ENCODE measurements around the gene MYH7B. TPM values are rescaled to one million over a fixed set of nuclear protein-coding genes. Genes with fewer than 3 reads are reported as not detected.

MYH7B gene
- total and polyA plus RNA-seq, 2 experiments from 2014 or later, result 0.10 to 1.1 TPM

DNA sequence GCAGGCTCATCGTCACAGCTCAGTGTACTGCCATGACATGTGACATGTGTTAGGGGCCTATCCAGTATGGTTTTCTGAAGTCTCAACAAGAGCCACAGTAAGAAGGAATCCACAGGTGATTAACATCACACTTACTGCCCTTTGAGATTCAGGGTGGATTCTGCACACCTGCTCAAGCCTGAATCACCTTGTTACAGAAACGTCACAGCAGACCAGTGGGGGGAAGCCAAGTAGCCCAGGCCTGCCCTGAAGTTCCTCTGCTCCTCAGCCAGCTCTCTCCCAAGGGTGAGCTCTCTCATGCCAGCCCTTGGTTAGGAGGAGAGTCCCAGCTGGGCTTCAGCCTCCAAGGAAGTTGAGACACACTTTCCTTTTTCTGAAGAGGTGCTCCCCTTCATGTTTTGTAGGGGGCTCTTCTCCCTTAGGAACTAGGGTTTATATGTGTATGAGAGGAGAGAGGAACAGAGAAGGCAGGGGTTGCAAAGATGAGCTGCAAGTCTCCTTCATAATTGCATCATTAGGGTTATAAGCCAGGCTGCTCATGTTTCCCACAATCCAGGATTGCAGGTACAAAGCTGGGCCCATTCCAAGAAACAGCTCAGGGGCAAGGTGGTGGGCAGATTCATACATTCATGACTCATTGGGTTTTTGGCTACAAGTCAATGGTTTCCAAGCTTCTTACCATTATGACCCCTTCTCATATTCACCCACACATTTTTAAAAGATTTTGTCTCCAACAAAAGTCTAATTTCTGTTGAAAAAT is 11.7 kb upstream of the MYH7B start:
- no peak for DNase-seq (ENCODE audit: low spot score)
- H3K9me3 Mint-ChIP-seq, result no peaks in the 10 kb centered on the region
- Histone ChIP-seq H4K20me1 (replicated peaks; ENCODE audit: insufficient read depth) (0 out of 2 replicates have a peak, but pooled peaks cover 4% of the 10 kb centered on the region), H3K9me2 (ENCODE audit: insufficient read depth) (no peaks in the 10 kb centered on the region), H3K4me1 (ENCODE audit: insufficient read depth) (no peaks in the 10 kb centered on the region), H3F3A (replicated peaks; ENCODE audit: low read depth) (no peaks in the 10 kb centered on the region), H3K4me3 (no peak overlapping the region), H3K36me3 (ENCODE audit: insufficient read depth) (peaks cover 4% of the 10 kb centered on the region; the same call in 1 of the 2 replicates), H2AFZ (no peak overlapping the region), H3K4me2 (no peak overlapping the region), H3K79me2 (replicated peaks; ENCODE audit: insufficient read depth) (no peaks in the 10 kb centered on the region), H3K27me3 (ENCODE audit: insufficient read depth) (no peaks in the 10 kb centered on the region), H3K27ac (ENCODE audit: low read depth) (no peak overlapping the region)
- H3K27me3 Mint-ChIP-seq (ENCODE audit: insufficient read depth, low read depth, poor library complexity), result peaks cover 3% of the 10 kb centered on the region
- no peak overlapping the region for H3K27ac Mint-ChIP-seq
- peaks cover 26% of the 10 kb centered on the region; the same call in 2 of the 3 replicates for H3K36me3 Mint-ChIP-seq (ENCODE audit: low read depth)
- H3K4me3 Mint-ChIP-seq, result no peak overlapping the region
- no peaks in the 10 kb centered on the region for H3K4me1 Mint-ChIP-seq
- no peak for TF ChIP-seq NANOG (IDR thresholded peaks at IDR 0.05; ENCODE audit: borderline replicate concordance)
- ATAC-seq, result no peak

GRCh38 chr20:34945315-34946077 is 10.2 kb upstream of the MYH7B start:
- H3K27me3 ChIP-seq (ENCODE audit: insufficient read depth), result no peaks in the 10 kb centered on the region
- Mint-ChIP-seq H3K4me1 (no peaks in the 10 kb centered on the region), H3K4me3 (no peak overlapping the region), H3K36me3 (ENCODE audit: low read depth) (peaks cover 23% of the 10 kb centered on the region; the same call in 1 of the 3 replicates), H3K27me3 (ENCODE audit: insufficient read depth, low read depth, poor library complexity) (peaks cover 3% of the 10 kb centered on the region), H3K27ac (no peak overlapping the region), H3K9me3 (no peaks in the 10 kb centered on the region)
- TF ChIP-seq ZNF114 (CRISPR knock-in tag; IDR thresholded peaks at IDR 0.05), result no peak
- no peak overlapping the region for H3K4me3 ChIP-seq
- ATAC-seq (no peak), DNase-seq (ENCODE audit: low spot score) (no peak)
- H2AFZ ChIP-seq, result no peak overlapping the region
- H3F3A ChIP-seq (replicated peaks; ENCODE audit: low read depth), result 0 out of 2 replicates have a peak, but pooled peaks cover 3% of the 10 kb centered on the region
- no peak overlapping the region for H3K4me2 ChIP-seq
- H3K79me2 ChIP-seq (replicated peaks; ENCODE audit: insufficient read depth), result no peaks in the 10 kb centered on the region
- no peaks in the 10 kb centered on the region for H3K9me2 ChIP-seq (ENCODE audit: insufficient read depth)
- H3K36me3 ChIP-seq (ENCODE audit: insufficient read depth), result peaks cover 6% of the 10 kb centered on the region; the same call in 1 of the 2 replicates
- H3K4me1 ChIP-seq (ENCODE audit: insufficient read depth), result no peaks in the 10 kb centered on the region
- H3K27ac ChIP-seq (ENCODE audit: low read depth), result no peak overlapping the region
- peaks cover 4% of the 10 kb centered on the region; the same call in 1 of the 2 replicates for H4K20me1 ChIP-seq (replicated peaks; ENCODE audit: insufficient read depth)

- ATAC-seq (no peak), DNase-seq (ENCODE audit: low spot score) (no peak)
- Mint-ChIP-seq H3K4me3 (no peak overlapping the region), H3K27me3 (ENCODE audit: insufficient read depth, low read depth, poor library complexity) (peaks cover 6% of the 10 kb centered on the region), H3K27ac (no peak overlapping the region), H3K4me1 (peaks cover 2% of the 10 kb centered on the region; the same call in 2 of the 3 replicates), H3K36me3 (ENCODE audit: low read depth) (0 out of 3 replicates have a peak, but pooled peaks cover 20% of the 10 kb centered on the region), H3K9me3 (no peaks in the 10 kb centered on the region)
- Histone ChIP-seq H3K36me3 (ENCODE audit: insufficient read depth) (peaks cover 5% of the 10 kb centered on the region; the same call in 1 of the 2 replicates), H3K27me3 (ENCODE audit: insufficient read depth) (no peaks in the 10 kb centered on the region), H3K4me1 (ENCODE audit: insufficient read depth) (no peaks in the 10 kb centered on the region), H3K4me2 (no peak overlapping the region), H2AFZ (no peak overlapping the region), H3K4me3 (no peak overlapping the region), H3K27ac (ENCODE audit: low read depth) (no peak overlapping the region), H3F3A (replicated peaks; ENCODE audit: low read depth) (0 out of 2 replicates have a peak, but pooled peaks cover 3% of the 10 kb centered on the region), H4K20me1 (replicated peaks; ENCODE audit: insufficient read depth) (peaks cover 4% of the 10 kb centered on the region; the same call in 1 of the 2 replicates), H3K79me2 (replicated peaks; ENCODE audit: insufficient read depth) (no peaks in the 10 kb centered on the region), H3K9me2 (ENCODE audit: insufficient read depth) (no peaks in the 10 kb centered on the region)
- TF ChIP-seq JUNB (IDR thresholded peaks at IDR 0.05; ENCODE audit: unreplicated experiment) (no peak), POLR2AphosphoS5 (IDR thresholded peaks at IDR 0.05; ENCODE audit: low read depth) (no peak), ZNF331 (CRISPR knock-in tag; IDR thresholded peaks at IDR 0.05; ENCODE audit: low read depth) (no peak), NANOG (IDR thresholded peaks at IDR 0.05; ENCODE audit: borderline replicate concordance) (no peak), CREB1 (CRISPR knock-in tag; IDR thresholded peaks at IDR 0.05; ENCODE audit: low read depth) (no peak), ZNF114 (CRISPR knock-in tag; IDR thresholded peaks at IDR 0.05) (no peak), STAT1 (IDR thresholded peaks at IDR 0.05; ENCODE audit: unreplicated experiment) (no peak), EZH2 (IDR thresholded peaks at IDR 0.05; ENCODE audit: low read depth, unreplicated experiment) (no peak)
- TF ChIP-seq, protein P1, sequence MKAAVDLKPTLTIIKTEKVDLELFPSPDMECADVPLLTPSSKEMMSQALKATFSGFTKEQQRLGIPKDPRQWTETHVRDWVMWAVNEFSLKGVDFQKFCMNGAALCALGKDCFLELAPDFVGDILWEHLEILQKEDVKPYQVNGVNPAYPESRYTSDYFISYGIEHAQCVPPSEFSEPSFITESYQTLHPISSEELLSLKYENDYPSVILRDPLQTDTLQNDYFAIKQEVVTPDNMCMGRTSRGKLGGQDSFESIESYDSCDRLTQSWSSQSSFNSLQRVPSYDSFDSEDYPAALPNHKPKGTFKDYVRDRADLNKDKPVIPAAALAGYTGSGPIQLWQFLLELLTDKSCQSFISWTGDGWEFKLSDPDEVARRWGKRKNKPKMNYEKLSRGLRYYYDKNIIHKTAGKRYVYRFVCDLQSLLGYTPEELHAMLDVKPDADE (IDR thresholded peaks at IDR 0.05), result no peak
- TF ChIP-seq, protein P2, sequence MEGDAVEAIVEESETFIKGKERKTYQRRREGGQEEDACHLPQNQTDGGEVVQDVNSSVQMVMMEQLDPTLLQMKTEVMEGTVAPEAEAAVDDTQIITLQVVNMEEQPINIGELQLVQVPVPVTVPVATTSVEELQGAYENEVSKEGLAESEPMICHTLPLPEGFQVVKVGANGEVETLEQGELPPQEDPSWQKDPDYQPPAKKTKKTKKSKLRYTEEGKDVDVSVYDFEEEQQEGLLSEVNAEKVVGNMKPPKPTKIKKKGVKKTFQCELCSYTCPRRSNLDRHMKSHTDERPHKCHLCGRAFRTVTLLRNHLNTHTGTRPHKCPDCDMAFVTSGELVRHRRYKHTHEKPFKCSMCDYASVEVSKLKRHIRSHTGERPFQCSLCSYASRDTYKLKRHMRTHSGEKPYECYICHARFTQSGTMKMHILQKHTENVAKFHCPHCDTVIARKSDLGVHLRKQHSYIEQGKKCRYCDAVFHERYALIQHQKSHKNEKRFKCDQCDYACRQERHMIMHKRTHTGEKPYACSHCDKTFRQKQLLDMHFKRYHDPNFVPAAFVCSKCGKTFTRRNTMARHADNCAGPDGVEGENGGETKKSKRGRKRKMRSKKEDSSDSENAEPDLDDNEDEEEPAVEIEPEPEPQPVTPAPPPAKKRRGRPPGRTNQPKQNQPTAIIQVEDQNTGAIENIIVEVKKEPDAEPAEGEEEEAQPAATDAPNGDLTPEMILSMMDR (conservative IDR thresholded peaks at IDR 0.05; ENCODE audit: low read depth in 2 of 2), result no peak
- TF ChIP-seq, protein P3, sequence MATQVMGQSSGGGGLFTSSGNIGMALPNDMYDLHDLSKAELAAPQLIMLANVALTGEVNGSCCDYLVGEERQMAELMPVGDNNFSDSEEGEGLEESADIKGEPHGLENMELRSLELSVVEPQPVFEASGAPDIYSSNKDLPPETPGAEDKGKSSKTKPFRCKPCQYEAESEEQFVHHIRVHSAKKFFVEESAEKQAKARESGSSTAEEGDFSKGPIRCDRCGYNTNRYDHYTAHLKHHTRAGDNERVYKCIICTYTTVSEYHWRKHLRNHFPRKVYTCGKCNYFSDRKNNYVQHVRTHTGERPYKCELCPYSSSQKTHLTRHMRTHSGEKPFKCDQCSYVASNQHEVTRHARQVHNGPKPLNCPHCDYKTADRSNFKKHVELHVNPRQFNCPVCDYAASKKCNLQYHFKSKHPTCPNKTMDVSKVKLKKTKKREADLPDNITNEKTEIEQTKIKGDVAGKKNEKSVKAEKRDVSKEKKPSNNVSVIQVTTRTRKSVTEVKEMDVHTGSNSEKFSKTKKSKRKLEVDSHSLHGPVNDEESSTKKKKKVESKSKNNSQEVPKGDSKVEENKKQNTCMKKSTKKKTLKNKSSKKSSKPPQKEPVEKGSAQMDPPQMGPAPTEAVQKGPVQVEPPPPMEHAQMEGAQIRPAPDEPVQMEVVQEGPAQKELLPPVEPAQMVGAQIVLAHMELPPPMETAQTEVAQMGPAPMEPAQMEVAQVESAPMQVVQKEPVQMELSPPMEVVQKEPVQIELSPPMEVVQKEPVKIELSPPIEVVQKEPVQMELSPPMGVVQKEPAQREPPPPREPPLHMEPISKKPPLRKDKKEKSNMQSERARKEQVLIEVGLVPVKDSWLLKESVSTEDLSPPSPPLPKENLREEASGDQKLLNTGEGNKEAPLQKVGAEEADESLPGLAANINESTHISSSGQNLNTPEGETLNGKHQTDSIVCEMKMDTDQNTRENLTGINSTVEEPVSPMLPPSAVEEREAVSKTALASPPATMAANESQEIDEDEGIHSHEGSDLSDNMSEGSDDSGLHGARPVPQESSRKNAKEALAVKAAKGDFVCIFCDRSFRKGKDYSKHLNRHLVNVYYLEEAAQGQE (IDR thresholded peaks at IDR 0.05; ENCODE audit: unreplicated experiment), result no peak
Measured at GRCh38 chr20:34946661-34947060, 9.0 kb upstream of the MYH7B start.

All from GM23338 (cell line).